GM23338 (cell line): Measurements from ENCODE around the gene DLST. TPM values are rescaled to one million over a fixed set of nuclear protein-coding genes. Genes with fewer than 3 reads are reported as not detected.

Experiments used
- ATAC-seq: fragments of 200-7000 bp; cut with Tn5 transposase; 3 replicates; pipeline ENCODE4 v1.9.1; 2020
- DNase-seq: peaks from one replicate; pipeline ENCODE4 v3.0.0-alpha.2; 2015; ENCODE audit warnings: low spot score
- H2AFZ ChIP-seq: fragments of 200-600 bp; sonication (generic); 2 replicates; pipeline ENCODE4 v1.8.0; 2016; ENCODE audit warnings: antibody characterized with exemption, mild to moderate bottlenecking, moderate library complexity
- H3F3A ChIP-seq: fragments of 200-600 bp; sonication (generic); replicated peaks from 2 replicates; pipeline ENCODE4 v1.8.0; 2017; ENCODE audit warnings: antibody characterized with exemption, mixed run types, low read depth
- H3K27ac ChIP-seq: fragments of 200-600 bp; sonication (generic); 2 replicates; pipeline ENCODE4 v1.6.1; 2016; ENCODE audit warnings: low read depth
- H3K27me3 ChIP-seq: fragments of 200-600 bp; sonication (generic); 2 replicates; pipeline ENCODE4 v1.8.0; 2016; ENCODE audit warnings: mild to moderate bottlenecking, mixed run types, moderate library complexity; ENCODE audit not compliant: insufficient read depth
- H3K36me3 ChIP-seq: fragments of 200-600 bp; sonication (generic); 2 replicates; pipeline ENCODE4 v1.8.0; 2016; ENCODE audit warnings: mild to moderate bottlenecking; ENCODE audit not compliant: insufficient read depth
- H3K4me1 ChIP-seq: fragments of 200-600 bp; sonication (generic); 2 replicates; pipeline ENCODE4 v1.8.0; 2016; ENCODE audit warnings: mild to moderate bottlenecking, moderate library complexity; ENCODE audit not compliant: insufficient read depth
- H3K4me2 ChIP-seq: fragments of 200-600 bp; sonication (generic); 2 replicates; pipeline ENCODE4 v1.7.1; 2017; ENCODE audit warnings: mixed run types
- H3K4me3 ChIP-seq: fragments of 200-600 bp; sonication (generic); 2 replicates; pipeline ENCODE4 v1.6.1; 2016; ENCODE audit warnings: mixed run types
- H3K79me2 ChIP-seq: fragments of 200-600 bp; sonication (generic); replicated peaks from 2 replicates; pipeline ENCODE4 v1.8.0; 2017; ENCODE audit warnings: mild to moderate bottlenecking; ENCODE audit not compliant: insufficient read depth
- H3K9me2 ChIP-seq: fragments of 200-600 bp; sonication (generic); 2 replicates; pipeline ENCODE4 v1.8.0; 2017; ENCODE audit not compliant: insufficient read depth
- H4K20me1 ChIP-seq: fragments of 200-600 bp; sonication (generic); replicated peaks from 2 replicates; pipeline ENCODE4 v1.8.0; 2017; ENCODE audit warnings: mild to moderate bottlenecking; ENCODE audit not compliant: insufficient read depth
- H3K27ac Mint-ChIP-seq: 2 replicates; pipeline ENCODE4 v1.8.0; 2020; ENCODE audit warnings: inconsistent platforms, mild to moderate bottlenecking, moderate library complexity, mixed read lengths
- H3K27me3 Mint-ChIP-seq: 3 replicates; pipeline ENCODE4 v1.8.0; 2022; ENCODE audit warnings: low read depth, mild to moderate bottlenecking, moderate library complexity, mixed read lengths, inconsistent platforms; ENCODE audit not compliant: insufficient read depth, poor library complexity
- H3K36me3 Mint-ChIP-seq: 3 replicates; pipeline ENCODE4 v1.8.0; 2021; ENCODE audit warnings: low read depth, mild to moderate bottlenecking, inconsistent platforms, moderate library complexity, mixed read lengths
- H3K4me1 Mint-ChIP-seq: 3 replicates; pipeline ENCODE4 v1.8.0; 2020; ENCODE audit warnings: mild to moderate bottlenecking, inconsistent platforms, mixed read lengths
- H3K4me3 Mint-ChIP-seq: 3 replicates; pipeline ENCODE4 v1.8.0; 2021; ENCODE audit warnings: moderate library complexity, mild to moderate bottlenecking, inconsistent platforms, mixed read lengths
- H3K9me3 Mint-ChIP-seq: 3 replicates; pipeline ENCODE4 v1.8.0; 2020; ENCODE audit warnings: moderate library complexity, mild to moderate bottlenecking, inconsistent platforms, mixed read lengths
- NANOG ChIP-seq: IDR thresholded peaks from 2 replicates; pipeline ENCODE4 v1.6.1; 2016; ENCODE audit warnings: antibody characterized with exemption, borderline replicate concordance
- POLR2AphosphoS5 ChIP-seq: IDR thresholded peaks from 2 replicates; pipeline ENCODE4 v1.6.1; 2016; ENCODE audit warnings: antibody characterized with exemption, low read depth
- STAT1 ChIP-seq: IDR thresholded peaks from one replicate; pipeline ENCODE4 v1.6.1; 2016; ENCODE audit warnings: antibody characterized with exemption; ENCODE audit not compliant: unreplicated experiment
- ZNF114 ChIP-seq: fragments of 250-450 bp; sonication (Bioruptor Pico); IDR thresholded peaks from 2 replicates; pipeline ENCODE4 v1.5.0; 2020; ENCODE audit warnings: mild to moderate bottlenecking, moderate library complexity
- ZNF331 ChIP-seq: fragments of 250-450 bp; sonication (Bioruptor Pico); IDR thresholded peaks from 2 replicates; pipeline ENCODE4 v1.5.0; 2020; ENCODE audit warnings: low read depth, mild to moderate bottlenecking, moderate library complexity
- polyA plus RNA-seq: library from polyadenylated mRNA; unstranded; fragments of >200 nt; fragmentation: Nextera tagmentation; extraction: Ambion mirVana; gene quantifications from 2 replicates; pipeline ENCODE4 v1.2.1, GENCODE V29; 2016
- total RNA-seq: library from RNA; depleted of rRNA; stranded (reverse); fragments of >200 nt; shearing (Covaris generic); gene quantifications from 2 replicates; pipeline ENCODE4 v1.2.3, GENCODE V29; 2014
- TF ChIP-seq, protein P1 (sequence below): fragments of 250-450 bp; sonication (Bioruptor Pico); IDR thresholded peaks from 2 replicates; pipeline ENCODE4 v1.5.0; 2020; ENCODE audit warnings: mild to moderate bottlenecking, moderate library complexity
- TF ChIP-seq, protein P2 (sequence below): IDR thresholded peaks from one replicate; pipeline ENCODE4 v1.6.1; 2018; ENCODE audit warnings: antibody characterized with exemption; ENCODE audit not compliant: unreplicated experiment

Gene DLST
- total and polyA plus RNA-seq, 2 experiments from 2014 or later = 11.2 to 106 TPM

DNA sequence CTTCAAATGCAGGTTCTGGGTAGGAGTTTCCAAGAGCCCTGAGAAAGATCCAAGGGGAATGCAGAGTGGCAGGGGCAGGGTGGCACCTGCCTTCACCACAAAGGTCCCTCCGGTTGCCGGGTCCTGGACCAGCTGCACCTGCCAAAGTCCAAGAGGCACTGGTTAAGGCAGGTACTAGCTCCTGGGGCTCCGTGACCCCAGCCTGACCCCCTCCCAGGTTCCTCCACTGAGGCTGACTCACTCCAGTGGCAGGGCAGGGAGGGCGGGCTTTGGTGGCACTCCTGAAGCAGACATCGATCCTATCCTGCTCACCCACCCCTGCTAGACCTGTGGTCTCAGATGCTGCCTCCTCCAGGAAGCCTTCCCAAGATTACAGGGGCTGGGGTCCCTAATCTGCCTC lies 30.0 kb downstream of the DLST start:
- H2AFZ ChIP-seq = no peak overlapping the region
- H3K4me3 Mint-ChIP-seq = no peak overlapping the region
- H3K4me1 ChIP-seq = no peaks in the 10 kb centered on the region
- no peaks in the 10 kb centered on the region for H3K4me1 Mint-ChIP-seq
- peaks cover 3% of the 10 kb centered on the region; the same call in 2 of the 3 replicates for H3K36me3 Mint-ChIP-seq
- H3K9me3 Mint-ChIP-seq = no peaks in the 10 kb centered on the region
- DNase-seq (no peak), ATAC-seq (no peak)
- H3K9me2 ChIP-seq = no peaks in the 10 kb centered on the region
- no peak for TF ChIP-seq STAT1
- TF ChIP-seq NANOG = no peak
- no peak for TF ChIP-seq POLR2AphosphoS5
- TF ChIP-seq, protein P1, sequence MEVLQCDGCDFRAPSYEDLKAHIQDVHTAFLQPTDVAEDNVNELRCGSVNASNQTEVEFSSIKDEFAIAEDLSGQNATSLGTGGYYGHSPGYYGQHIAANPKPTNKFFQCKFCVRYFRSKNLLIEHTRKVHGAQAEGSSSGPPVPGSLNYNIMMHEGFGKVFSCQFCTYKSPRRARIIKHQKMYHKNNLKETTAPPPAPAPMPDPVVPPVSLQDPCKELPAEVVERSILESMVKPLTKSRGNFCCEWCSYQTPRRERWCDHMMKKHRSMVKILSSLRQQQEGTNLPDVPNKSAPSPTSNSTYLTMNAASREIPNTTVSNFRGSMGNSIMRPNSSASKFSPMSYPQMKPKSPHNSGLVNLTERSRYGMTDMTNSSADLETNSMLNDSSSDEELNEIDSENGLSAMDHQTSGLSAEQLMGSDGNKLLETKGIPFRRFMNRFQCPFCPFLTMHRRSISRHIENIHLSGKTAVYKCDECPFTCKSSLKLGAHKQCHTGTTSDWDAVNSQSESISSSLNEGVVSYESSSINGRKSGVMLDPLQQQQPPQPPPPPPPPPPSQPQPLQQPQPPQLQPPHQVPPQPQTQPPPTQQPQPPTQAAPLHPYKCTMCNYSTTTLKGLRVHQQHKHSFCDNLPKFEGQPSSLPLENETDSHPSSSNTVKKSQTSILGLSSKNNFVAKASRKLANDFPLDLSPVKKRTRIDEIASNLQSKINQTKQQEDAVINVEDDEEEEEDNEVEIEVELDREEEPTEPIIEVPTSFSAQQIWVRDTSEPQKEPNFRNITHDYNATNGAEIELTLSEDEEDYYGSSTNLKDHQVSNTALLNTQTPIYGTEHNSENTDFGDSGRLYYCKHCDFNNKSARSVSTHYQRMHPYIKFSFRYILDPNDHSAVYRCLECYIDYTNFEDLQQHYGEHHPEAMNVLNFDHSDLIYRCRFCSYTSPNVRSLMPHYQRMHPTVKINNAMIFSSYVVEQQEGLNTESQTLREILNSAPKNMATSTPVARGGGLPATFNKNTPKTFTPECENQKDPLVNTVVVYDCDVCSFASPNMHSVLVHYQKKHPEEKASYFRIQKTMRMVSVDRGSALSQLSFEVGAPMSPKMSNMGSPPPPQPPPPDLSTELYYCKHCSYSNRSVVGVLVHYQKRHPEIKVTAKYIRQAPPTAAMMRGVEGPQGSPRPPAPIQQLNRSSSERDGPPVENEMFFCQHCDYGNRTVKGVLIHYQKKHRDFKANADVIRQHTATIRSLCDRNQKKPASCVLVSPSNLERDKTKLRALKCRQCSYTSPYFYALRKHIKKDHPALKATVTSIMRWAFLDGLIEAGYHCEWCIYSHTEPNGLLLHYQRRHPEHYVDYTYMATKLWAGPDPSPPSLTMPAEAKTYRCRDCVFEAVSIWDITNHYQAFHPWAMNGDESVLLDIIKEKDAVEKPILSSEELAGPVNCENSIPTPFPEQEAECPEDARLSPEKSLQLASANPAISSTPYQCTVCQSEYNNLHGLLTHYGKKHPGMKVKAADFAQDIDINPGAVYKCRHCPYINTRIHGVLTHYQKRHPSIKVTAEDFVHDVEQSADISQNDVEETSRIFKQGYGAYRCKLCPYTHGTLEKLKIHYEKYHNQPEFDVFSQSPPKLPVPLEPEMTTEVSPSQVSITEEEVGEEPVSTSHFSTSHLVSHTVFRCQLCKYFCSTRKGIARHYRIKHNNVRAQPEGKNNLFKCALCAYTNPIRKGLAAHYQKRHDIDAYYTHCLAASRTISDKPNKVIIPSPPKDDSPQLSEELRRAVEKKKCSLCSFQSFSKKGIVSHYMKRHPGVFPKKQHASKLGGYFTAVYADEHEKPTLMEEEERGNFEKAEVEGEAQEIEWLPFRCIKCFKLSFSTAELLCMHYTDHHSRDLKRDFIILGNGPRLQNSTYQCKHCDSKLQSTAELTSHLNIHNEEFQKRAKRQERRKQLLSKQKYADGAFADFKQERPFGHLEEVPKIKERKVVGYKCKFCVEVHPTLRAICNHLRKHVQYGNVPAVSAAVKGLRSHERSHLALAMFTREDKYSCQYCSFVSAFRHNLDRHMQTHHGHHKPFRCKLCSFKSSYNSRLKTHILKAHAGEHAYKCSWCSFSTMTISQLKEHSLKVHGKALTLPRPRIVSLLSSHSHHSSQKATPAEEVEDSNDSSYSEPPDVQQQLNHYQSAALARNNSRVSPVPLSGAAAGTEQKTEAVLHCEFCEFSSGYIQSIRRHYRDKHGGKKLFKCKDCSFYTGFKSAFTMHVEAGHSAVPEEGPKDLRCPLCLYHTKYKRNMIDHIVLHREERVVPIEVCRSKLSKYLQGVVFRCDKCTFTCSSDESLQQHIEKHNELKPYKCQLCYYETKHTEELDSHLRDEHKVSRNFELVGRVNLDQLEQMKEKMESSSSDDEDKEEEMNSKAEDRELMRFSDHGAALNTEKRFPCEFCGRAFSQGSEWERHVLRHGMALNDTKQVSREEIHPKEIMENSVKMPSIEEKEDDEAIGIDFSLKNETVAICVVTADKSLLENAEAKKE (CRISPR knock-in tag) = no peak
- no peak for TF ChIP-seq ZNF331 (CRISPR knock-in tag)
- TF ChIP-seq, protein P2, sequence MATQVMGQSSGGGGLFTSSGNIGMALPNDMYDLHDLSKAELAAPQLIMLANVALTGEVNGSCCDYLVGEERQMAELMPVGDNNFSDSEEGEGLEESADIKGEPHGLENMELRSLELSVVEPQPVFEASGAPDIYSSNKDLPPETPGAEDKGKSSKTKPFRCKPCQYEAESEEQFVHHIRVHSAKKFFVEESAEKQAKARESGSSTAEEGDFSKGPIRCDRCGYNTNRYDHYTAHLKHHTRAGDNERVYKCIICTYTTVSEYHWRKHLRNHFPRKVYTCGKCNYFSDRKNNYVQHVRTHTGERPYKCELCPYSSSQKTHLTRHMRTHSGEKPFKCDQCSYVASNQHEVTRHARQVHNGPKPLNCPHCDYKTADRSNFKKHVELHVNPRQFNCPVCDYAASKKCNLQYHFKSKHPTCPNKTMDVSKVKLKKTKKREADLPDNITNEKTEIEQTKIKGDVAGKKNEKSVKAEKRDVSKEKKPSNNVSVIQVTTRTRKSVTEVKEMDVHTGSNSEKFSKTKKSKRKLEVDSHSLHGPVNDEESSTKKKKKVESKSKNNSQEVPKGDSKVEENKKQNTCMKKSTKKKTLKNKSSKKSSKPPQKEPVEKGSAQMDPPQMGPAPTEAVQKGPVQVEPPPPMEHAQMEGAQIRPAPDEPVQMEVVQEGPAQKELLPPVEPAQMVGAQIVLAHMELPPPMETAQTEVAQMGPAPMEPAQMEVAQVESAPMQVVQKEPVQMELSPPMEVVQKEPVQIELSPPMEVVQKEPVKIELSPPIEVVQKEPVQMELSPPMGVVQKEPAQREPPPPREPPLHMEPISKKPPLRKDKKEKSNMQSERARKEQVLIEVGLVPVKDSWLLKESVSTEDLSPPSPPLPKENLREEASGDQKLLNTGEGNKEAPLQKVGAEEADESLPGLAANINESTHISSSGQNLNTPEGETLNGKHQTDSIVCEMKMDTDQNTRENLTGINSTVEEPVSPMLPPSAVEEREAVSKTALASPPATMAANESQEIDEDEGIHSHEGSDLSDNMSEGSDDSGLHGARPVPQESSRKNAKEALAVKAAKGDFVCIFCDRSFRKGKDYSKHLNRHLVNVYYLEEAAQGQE = no peak
- no peak for TF ChIP-seq ZNF114
- H3K4me2 ChIP-seq = no peak overlapping the region
- no peak overlapping the region for H3K27ac ChIP-seq
- no peak overlapping the region for H3K4me3 ChIP-seq
- H3K36me3 ChIP-seq = no peaks in the 10 kb centered on the region
- no peaks in the 10 kb centered on the region for H3F3A ChIP-seq
- 0 out of 2 replicates have a peak, but pooled peaks cover 4% of the 10 kb centered on the region for H4K20me1 ChIP-seq
- peaks cover 5% of the 10 kb centered on the region for H3K27me3 Mint-ChIP-seq
- peak overlapping the region; percentile 65 for H3K27ac Mint-ChIP-seq
- no peaks in the 10 kb centered on the region for H3K79me2 ChIP-seq
- no peaks in the 10 kb centered on the region for H3K27me3 ChIP-seq
